ENCODE measurements around the gene MB. TPM values are rescaled to one million over a fixed set of nuclear protein-coding genes. Genes with fewer than 3 reads are reported as not detected.

The MB gene
- total RNA-seq, 1 donor from 2014 or later: 16,708 TPM

DNA sequence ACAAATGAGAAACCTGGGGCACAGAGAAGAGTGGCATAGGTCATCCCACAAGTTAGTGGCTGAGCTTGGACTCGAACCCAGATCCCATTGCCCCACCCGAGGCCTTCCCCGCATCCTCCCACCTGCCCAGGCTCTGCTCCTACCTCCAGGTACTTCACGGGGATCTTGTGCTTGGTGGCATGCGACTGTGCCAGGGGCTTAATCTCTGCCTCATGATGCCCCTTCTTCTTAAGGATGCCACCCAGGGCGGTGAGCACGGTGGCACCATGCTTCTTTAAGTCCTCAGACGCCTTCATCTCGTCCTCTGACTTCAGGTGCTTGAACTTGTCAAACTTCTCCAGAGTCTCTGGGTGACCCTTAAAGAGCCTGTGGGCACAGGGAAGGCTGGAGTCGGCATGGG is 6.4 kb downstream of the MB start:
- DNase-seq: no peak
- Histone ChIP-seq H3K27ac (replicated peaks) (peak overlapping the region; percentile 92), H3K36me3 (peaks cover 24% of the 10 kb centered on the region), H3K4me1 (peaks cover 69% of the 10 kb centered on the region), H3K27me3 (ENCODE audit: low read depth) (no peaks in the 10 kb centered on the region), H3K4me3 (peak overlapping the region; percentile 68), H3K9me3 (replicated peaks) (no peaks in the 10 kb centered on the region)
- intact Hi-C loops (cut with micrococcal nuclease): no loop called here
- TF ChIP-seq, protein P1, sequence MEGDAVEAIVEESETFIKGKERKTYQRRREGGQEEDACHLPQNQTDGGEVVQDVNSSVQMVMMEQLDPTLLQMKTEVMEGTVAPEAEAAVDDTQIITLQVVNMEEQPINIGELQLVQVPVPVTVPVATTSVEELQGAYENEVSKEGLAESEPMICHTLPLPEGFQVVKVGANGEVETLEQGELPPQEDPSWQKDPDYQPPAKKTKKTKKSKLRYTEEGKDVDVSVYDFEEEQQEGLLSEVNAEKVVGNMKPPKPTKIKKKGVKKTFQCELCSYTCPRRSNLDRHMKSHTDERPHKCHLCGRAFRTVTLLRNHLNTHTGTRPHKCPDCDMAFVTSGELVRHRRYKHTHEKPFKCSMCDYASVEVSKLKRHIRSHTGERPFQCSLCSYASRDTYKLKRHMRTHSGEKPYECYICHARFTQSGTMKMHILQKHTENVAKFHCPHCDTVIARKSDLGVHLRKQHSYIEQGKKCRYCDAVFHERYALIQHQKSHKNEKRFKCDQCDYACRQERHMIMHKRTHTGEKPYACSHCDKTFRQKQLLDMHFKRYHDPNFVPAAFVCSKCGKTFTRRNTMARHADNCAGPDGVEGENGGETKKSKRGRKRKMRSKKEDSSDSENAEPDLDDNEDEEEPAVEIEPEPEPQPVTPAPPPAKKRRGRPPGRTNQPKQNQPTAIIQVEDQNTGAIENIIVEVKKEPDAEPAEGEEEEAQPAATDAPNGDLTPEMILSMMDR (IDR thresholded peaks at IDR 0.05; ENCODE audit: borderline replicate concordance): no peak

DNA sequence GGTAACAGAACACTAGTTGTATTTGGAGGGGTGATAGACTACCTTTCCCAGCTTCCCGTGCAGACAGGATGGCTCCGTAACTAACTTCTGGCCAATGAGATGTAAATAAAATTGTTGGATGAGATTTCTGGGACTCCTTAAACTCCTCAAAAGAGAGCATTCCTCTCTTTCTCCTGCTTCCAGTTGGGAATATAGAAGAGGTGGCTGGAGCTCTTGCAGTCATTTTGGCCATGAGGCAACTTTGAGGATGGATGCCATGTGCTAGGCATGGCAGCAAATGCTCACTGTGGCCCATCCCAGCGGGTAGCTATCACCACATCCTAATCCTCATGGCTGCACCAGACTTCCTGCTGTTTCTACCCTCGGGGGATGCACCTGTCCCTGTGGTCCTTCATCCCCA is 7.4 kb downstream of the MB start:
- H3K4me3 ChIP-seq: peak overlapping the region; percentile 68
- intact Hi-C loops (cut with micrococcal nuclease): no loop called here
- no peak for DNase-seq
- peak overlapping the region; percentile 92 for H3K27ac ChIP-seq (replicated peaks)
- peaks cover 19% of the 10 kb centered on the region for H3K36me3 ChIP-seq
- TF ChIP-seq, protein P1 (IDR thresholded peaks at IDR 0.05; ENCODE audit: borderline replicate concordance): no peak
- H3K27me3 ChIP-seq (ENCODE audit: low read depth): no peaks in the 10 kb centered on the region
- no peaks in the 10 kb centered on the region for H3K9me3 ChIP-seq (replicated peaks)
- peaks cover 79% of the 10 kb centered on the region for H3K4me1 ChIP-seq

DNA sequence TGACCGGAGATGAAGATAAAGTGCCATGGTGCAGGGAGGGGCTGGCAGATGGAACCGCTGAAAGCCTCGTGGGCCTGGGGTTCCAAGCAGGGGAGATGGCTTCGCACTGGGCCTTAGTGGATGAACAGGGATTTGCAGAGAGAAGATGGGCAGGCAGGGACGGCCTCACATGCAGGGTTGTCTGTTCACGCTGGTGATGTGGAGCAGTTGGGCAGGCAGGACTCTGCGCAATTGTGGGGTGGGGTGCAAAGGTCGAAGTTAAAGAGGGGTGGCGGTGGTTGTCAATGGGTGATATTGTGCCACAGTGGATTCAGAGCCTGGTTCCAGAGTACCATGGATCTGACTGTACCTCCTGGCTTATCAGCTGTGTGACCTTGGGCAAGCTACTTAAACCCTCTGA is 7.9 kb downstream of the MB start:
- Histone ChIP-seq H3K36me3 (peaks cover 15% of the 10 kb centered on the region), H3K9me3 (replicated peaks) (no peaks in the 10 kb centered on the region), H3K4me1 (peaks cover 83% of the 10 kb centered on the region), H3K27ac (replicated peaks) (peak overlapping the region; percentile 92), H3K27me3 (ENCODE audit: low read depth) (no peaks in the 10 kb centered on the region), H3K4me3 (peak overlapping the region; percentile 68)
- intact Hi-C loops (cut with micrococcal nuclease): no loop called here
- TF ChIP-seq, protein P1 (IDR thresholded peaks at IDR 0.05; ENCODE audit: borderline replicate concordance): no peak
- DNase-seq: no peak

DNA sequence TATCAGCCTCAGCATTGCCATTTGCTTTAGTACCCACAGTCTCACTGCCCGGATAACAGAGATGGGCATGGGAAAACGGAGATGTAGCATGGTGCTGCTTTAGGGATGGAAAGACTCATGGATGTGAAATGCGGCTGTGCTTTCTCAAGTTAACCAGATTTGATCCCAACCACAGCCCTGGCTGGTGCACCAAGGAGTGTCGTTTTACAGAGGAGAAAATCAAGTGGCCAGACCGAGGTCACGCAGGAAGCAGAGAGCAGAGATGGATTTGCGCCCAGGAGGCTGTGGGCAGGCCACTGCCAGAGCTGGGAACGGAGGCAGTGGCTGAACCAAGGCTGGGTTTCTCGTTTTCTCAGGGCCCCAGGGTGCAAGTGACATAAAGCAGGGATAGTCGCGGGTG is 9.0 kb downstream of the MB start:
- DNase-seq: no peak
- H3K4me1 ChIP-seq: peaks cover 83% of the 10 kb centered on the region
- H3K9me3 ChIP-seq (replicated peaks): no peaks in the 10 kb centered on the region
- TF ChIP-seq, protein P1 (IDR thresholded peaks at IDR 0.05; ENCODE audit: borderline replicate concordance): no peak
- no peaks in the 10 kb centered on the region for H3K27me3 ChIP-seq (ENCODE audit: low read depth)
- peak overlapping the region; percentile 92 for H3K27ac ChIP-seq (replicated peaks)
- H3K36me3 ChIP-seq: peaks cover 15% of the 10 kb centered on the region
- peak overlapping the region; percentile 68 for H3K4me3 ChIP-seq
- intact Hi-C loops (cut with micrococcal nuclease): no loop called here

DNA sequence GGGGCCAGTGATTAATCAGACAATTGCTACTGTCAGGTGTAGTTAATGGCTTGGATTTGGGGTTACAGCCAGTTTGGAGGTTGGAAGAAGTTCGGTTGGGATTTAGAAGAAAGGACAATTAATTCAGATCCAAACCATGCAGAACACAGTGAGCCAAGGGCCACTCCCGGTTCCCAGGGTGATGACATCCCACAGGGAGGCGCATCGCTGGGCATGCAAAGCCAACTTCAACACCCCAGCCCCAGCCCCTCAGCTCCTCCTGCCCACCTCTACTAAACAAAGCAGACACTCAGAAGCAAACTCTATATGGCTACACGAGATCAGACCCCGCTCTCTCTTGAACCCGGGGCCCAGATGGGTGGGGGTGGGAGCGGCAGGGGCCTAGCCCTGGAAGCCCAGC is 10.2 kb downstream of the MB start:
- Histone ChIP-seq H3K9me3 (replicated peaks) (no peaks in the 10 kb centered on the region), H3K4me1 (peaks cover 76% of the 10 kb centered on the region), H3K4me3 (no peak overlapping the region), H3K27ac (replicated peaks) (peak overlapping the region; percentile 92), H3K27me3 (ENCODE audit: low read depth) (no peaks in the 10 kb centered on the region), H3K36me3 (peaks cover 15% of the 10 kb centered on the region)
- TF ChIP-seq, protein P1 (IDR thresholded peaks at IDR 0.05; ENCODE audit: borderline replicate concordance): no peak
- intact Hi-C loops (cut with micrococcal nuclease): no loop called here
- no peak for DNase-seq

All from left ventricle myocardium inferior (tissue), 1 donor.